GM12878 (cell line): ENCODE data around the gene PERCC1. TPM values are rescaled to one million over a fixed set of nuclear protein-coding genes. Genes with fewer than 3 reads are reported as not detected.

Experiments
- ATAC-seq: fragments of 200-7000 bp; cut with Tn5 transposase; 3 replicates; pipeline ENCODE4 v1.9.1; 2020; ENCODE audit warnings: mild to moderate bottlenecking, moderate library complexity
- BruUV-seq: library from RNA; stranded (reverse); fragments of 400-500 nt; replicated peaks from 2 replicates; lab custom pipeline; 2021; lab: Mats Ljungman, UMichigan
- CTCF ChIA-PET: fragments of 300-600 bp; sonication (Branson Sonifier 250); formaldehyde crosslinking; extraction: SDS; loops from one replicate; lab custom pipeline; 2021; ENCODE audit warnings: inconsistent platforms; lab: Yijun Ruan, JAX
- POLR2A ChIA-PET: fragments of 350-600 bp; formaldehyde crosslinking; extraction: SDS; loops from one replicate; lab custom pipeline; 2021; ENCODE audit warnings: inconsistent platforms; lab: Charles Lee
- RAD21 ChIA-PET: fragments of 300-600 bp; sonication (Branson Sonifier 250); formaldehyde crosslinking; loops from one replicate; lab custom pipeline; 2023; ENCODE audit warnings: antibody characterized with exemption; ENCODE audit not compliant: unreplicated experiment; lab: Charles Lee
- SMC1A ChIA-PET: fragments of 300-600 bp; sonication (Branson Sonifier 250); formaldehyde crosslinking; loops from one replicate; lab custom pipeline; 2023; ENCODE audit not compliant: unreplicated experiment, uncharacterized antibody; lab: Charles Lee
- DNase-seq: peaks from one replicate; pipeline ENCODE4 v3.0.0-alpha.2; 2011; ENCODE audit warnings: low read depth, low spot score
- FAIRE-seq: peaks from 3 replicates; lab custom pipeline; 2011; peaks lifted over from hg19 to GRCh38; lab: Jason Lieb, UNC
- H2AFZ ChIP-seq: 2 replicates; pipeline ENCODE4 v1.6.0; 2011; ENCODE audit warnings: low read depth, low read length, control low read depth; ENCODE audit not compliant: control insufficient read depth
- H3K27ac ChIP-seq: 2 replicates; pipeline ENCODE4 v1.5.1; 2011; ENCODE audit warnings: control low read depth; ENCODE audit not compliant: control insufficient read depth, insufficient read depth
- H3K27me3 ChIP-seq, 2 experiments: replicated peaks in 1 of 2; 2 replicates each; pipeline versions ENCODE4 v1.6.0 to v1.6.1; 2011; ENCODE audit warnings: low read length in 1 of 2; ENCODE audit not compliant: control insufficient read depth in 2 of 2, insufficient read depth in 2 of 2
- H3K36me3 ChIP-seq, 2 experiments: 2 replicates each; pipeline ENCODE4 v1.5.1; 2011; ENCODE audit warnings: low read length in 1 of 2; ENCODE audit not compliant: control insufficient read depth in 2 of 2, insufficient read depth in 2 of 2
- H3K4me1 ChIP-seq: 2 replicates; pipeline ENCODE4 v1.6.1; 2011; ENCODE audit warnings: mild to moderate bottlenecking, low read length, moderate library complexity, mixed read lengths; ENCODE audit not compliant: control insufficient read depth, insufficient read depth
- H3K4me2 ChIP-seq: 2 replicates; pipeline ENCODE4 v1.6.0; 2011; ENCODE audit warnings: control low read depth; ENCODE audit not compliant: control insufficient read depth, insufficient read depth
- H3K4me3 ChIP-seq: fragments of 200-600 bp; sonication (generic); 2 replicates; pipeline ENCODE4 v1.5.1; 2016
- H3K79me2 ChIP-seq: 2 replicates; pipeline ENCODE4 v1.6.0; 2011; ENCODE audit warnings: low read length; ENCODE audit not compliant: control insufficient read depth, insufficient read depth
- H3K9ac ChIP-seq: 2 replicates; pipeline ENCODE4 v1.8.0; 2011; ENCODE audit warnings: low read length, control low read depth, mixed read lengths; ENCODE audit not compliant: control insufficient read depth, insufficient read depth
- H3K9me3 ChIP-seq: replicated peaks from 3 replicates; pipeline ENCODE4 v1.5.1; 2011; ENCODE audit warnings: mild to moderate bottlenecking, low read length; ENCODE audit not compliant: control insufficient read depth, insufficient read depth
- H4K20me1 ChIP-seq: 2 replicates; pipeline ENCODE4 v1.6.0; 2011; ENCODE audit not compliant: control insufficient read depth, insufficient read depth
- ATF7 ChIP-seq: fragments of 450-650 bp; IDR thresholded peaks from 2 replicates; pipeline ENCODE4 v1.6.1; 2016; ENCODE audit warnings: low read depth, mild to moderate bottlenecking
- BCL3 ChIP-seq: IDR thresholded peaks from 2 replicates; pipeline ENCODE4 v1.6.1; 2011; ENCODE audit warnings: borderline replicate concordance, low read depth, mild to moderate bottlenecking, moderate library complexity, low read length; ENCODE audit not compliant: insufficient read depth, poor library complexity, severe bottlenecking
- CBFB ChIP-seq: IDR thresholded peaks from 2 replicates; pipeline ENCODE4 v1.6.1; 2016; ENCODE audit warnings: antibody characterized with exemption, low read depth
- E4F1 ChIP-seq: fragments of 450-650 bp; IDR thresholded peaks from 2 replicates; pipeline ENCODE4 v1.6.1; 2018; ENCODE audit warnings: borderline replicate concordance, mild to moderate bottlenecking; ENCODE audit not compliant: partially characterized antibody
- EED ChIP-seq: sonication (generic); IDR thresholded peaks from 2 replicates; pipeline ENCODE4 v1.6.1; 2016; ENCODE audit warnings: antibody characterized with exemption, low read depth
- FOXM1 ChIP-seq: IDR thresholded peaks from 2 replicates; pipeline ENCODE4 v1.6.1; 2012; ENCODE audit warnings: low read depth, mild to moderate bottlenecking, inconsistent platforms, low read length, moderate library complexity
- GATAD2B ChIP-seq: fragments of 450-650 bp; conservative IDR thresholded peaks from 2 replicates; pipeline ENCODE4 v1.6.1; 2017; ENCODE audit warnings: low read depth, mild to moderate bottlenecking, moderate library complexity
- MEF2A ChIP-seq: IDR thresholded peaks from 2 replicates; pipeline ENCODE4 v1.6.1; 2011; ENCODE audit warnings: low read depth, mild to moderate bottlenecking, low read length, moderate library complexity; ENCODE audit not compliant: insufficient read depth
- MTA3 ChIP-seq: IDR thresholded peaks from 2 replicates; pipeline ENCODE4 v1.6.1; 2012; ENCODE audit warnings: low read length, inconsistent platforms, borderline replicate concordance
- MXI1 ChIP-seq: fragments of 150-350 bp; IDR thresholded peaks from 2 replicates; pipeline ENCODE4 v1.6.1; 2011; ENCODE audit warnings: low read depth, mild to moderate bottlenecking, inconsistent platforms, low read length, improper control_type of control experiment
- PAX5 ChIP-seq: IDR thresholded peaks from 2 replicates; pipeline ENCODE4 v1.6.1; 2011; ENCODE audit warnings: low read depth, low read length, borderline replicate concordance
- RFX5 ChIP-seq: IDR thresholded peaks from 2 replicates; pipeline ENCODE4 v1.6.1; 2011; ENCODE audit warnings: low read depth, low read length, improper control_type of control experiment
- SREBF1 ChIP-seq: IDR thresholded peaks from 2 replicates; pipeline ENCODE4 v1.6.1; 2012; ENCODE audit warnings: mild to moderate bottlenecking, low read length
- TAF1 ChIP-seq: IDR thresholded peaks from 2 replicates; pipeline ENCODE4 v1.6.1; 2011; ENCODE audit warnings: mild to moderate bottlenecking, low read depth, low read length, borderline replicate concordance
- WGBS: methylation state at CpG from one replicate; pipeline ENCODE4 v1.1.6; 2016; ENCODE audit warnings: low lambda C conversion rate; ENCODE audit not compliant: insufficient replicate concordance, insufficient coverage; ENCODE audit errors: missing lambda C conversion rate; 5-methylcytosine and 5-hydroxymethylcytosine counted together
- in situ Hi-C: fragments of 300-500 bp; cut with MboI; formaldehyde crosslinking; loops from 9 replicates; pipeline ENCODE4 v1.14.3; 2018; ENCODE audit warnings: mixed read lengths
- intact Hi-C: fragments of 100-400 bp; cut with micrococcal nuclease; formaldehyde crosslinking; loops from one replicate; pipeline ENCODE4 v1.14.2; 2022; ENCODE audit not compliant: unreplicated experiment
- polyA plus RNA-seq, 11 experiments: library from polyadenylated mRNA; depleted of rRNA in 4 of 11; unstranded in 6 of 11; stranded (reverse) in 5 of 11; fragments of >200 nt; fragmentation: Nextera tagmentation in 4 of 11; fragmentation: Illumina TruSeq in 1 of 11; extraction: Ambion mirVana in 4 of 11; extraction: Trizol in 1 of 11; gene quantifications; 1 replicate in 1 of 11; 2 replicates in 10 of 11; pipeline versions ENCODE4 v1.2.1 to v1.2.3, GENCODE V29; 2011 to 2016; ENCODE audit warnings: inconsistent platforms in 2 of 11, missing spikeins in 2 of 11, low read depth in 1 of 11
- total RNA-seq, 4 experiments: library from RNA; depleted of rRNA in 3 of 4; stranded (reverse); fragments of >200 nt in 3 of 4; fragmentation: Illumina TruSeq in 1 of 4; extraction: Trizol in 1 of 4; gene quantifications; 2 replicates each; pipeline versions ENCODE4 v1.2.1 to v1.2.3, GENCODE V29; 2013 to 2021
- TF ChIP-seq, protein P1 (sequence below): fragments of 450-650 bp; IDR thresholded peaks from 2 replicates; pipeline ENCODE4 v1.6.1; 2017; ENCODE audit warnings: mild to moderate bottlenecking, moderate library complexity

Gene PERCC1
- total and polyA plus RNA-seq, 10 of the 15 experiments (the other 5 are each of a cell fraction or from before 2014, with no cell fraction given) = not detected

GRCh38 chr16:1412847-1413246 is 18.0 kb upstream of the PERCC1 start:
- BruUV-seq = no TSS peak
- Histone ChIP-seq H4K20me1 (peaks cover under 1% of the 10 kb centered on the region; the same call in 1 of the 2 replicates), H3K4me2 (no peak overlapping the region), H3K79me2 (peaks cover 5% of the 10 kb centered on the region), H3K27ac (no peak overlapping the region), H3K36me3 (no peaks in the 10 kb centered on the region), H3K9ac (no peak overlapping the region), H2AFZ (no peak overlapping the region), H3K9me3 (no peaks in the 10 kb centered on the region), H3K27me3 (no peaks in the 10 kb centered on the region), H3K4me3 (no peak overlapping the region), H3K4me1 (peaks cover 3% of the 10 kb centered on the region)
- 44% methylated on average over 1 of the region's 2 CpGs for WGBS
- in situ Hi-C loops = no loop called here
- RAD21 ChIA-PET = interaction anchor here (0.6 to 0.8 kb wide), 2 partner anchors 14 to 49 kb away, joined by 3 to 5 read pairs; no protein-coding TSS in a partner anchor
- SMC1A ChIA-PET = no interaction called here
- ATAC-seq (no peak), FAIRE-seq (no peak), DNase-seq (no peak)
- CTCF ChIA-PET = interaction anchor here (0.9 to 1.8 kb wide), 4 partner anchors 33 to 108 kb away, joined by 3 to 11 read pairs (median 4); no protein-coding TSS in a partner anchor
- POLR2A ChIA-PET = interaction anchor here (0.6 to 1.1 kb wide), 2 partner anchors 9 to 204 kb away, joined by 3 to 10 read pairs; no protein-coding TSS in a partner anchor
- intact Hi-C loops = no loop called here
- TF ChIP-seq E4F1 (no peak), PAX5 (no peak), ATF7 (no peak), RFX5 (no peak), SREBF1 (no peak), GATAD2B (no peak), MTA3 (no peak), BCL3 (no peak), MEF2A (no peak), EED (no peak), MXI1 (no peak), CBFB (no peak), FOXM1 (no peak), TAF1 (no peak)
- TF ChIP-seq, protein P1, sequence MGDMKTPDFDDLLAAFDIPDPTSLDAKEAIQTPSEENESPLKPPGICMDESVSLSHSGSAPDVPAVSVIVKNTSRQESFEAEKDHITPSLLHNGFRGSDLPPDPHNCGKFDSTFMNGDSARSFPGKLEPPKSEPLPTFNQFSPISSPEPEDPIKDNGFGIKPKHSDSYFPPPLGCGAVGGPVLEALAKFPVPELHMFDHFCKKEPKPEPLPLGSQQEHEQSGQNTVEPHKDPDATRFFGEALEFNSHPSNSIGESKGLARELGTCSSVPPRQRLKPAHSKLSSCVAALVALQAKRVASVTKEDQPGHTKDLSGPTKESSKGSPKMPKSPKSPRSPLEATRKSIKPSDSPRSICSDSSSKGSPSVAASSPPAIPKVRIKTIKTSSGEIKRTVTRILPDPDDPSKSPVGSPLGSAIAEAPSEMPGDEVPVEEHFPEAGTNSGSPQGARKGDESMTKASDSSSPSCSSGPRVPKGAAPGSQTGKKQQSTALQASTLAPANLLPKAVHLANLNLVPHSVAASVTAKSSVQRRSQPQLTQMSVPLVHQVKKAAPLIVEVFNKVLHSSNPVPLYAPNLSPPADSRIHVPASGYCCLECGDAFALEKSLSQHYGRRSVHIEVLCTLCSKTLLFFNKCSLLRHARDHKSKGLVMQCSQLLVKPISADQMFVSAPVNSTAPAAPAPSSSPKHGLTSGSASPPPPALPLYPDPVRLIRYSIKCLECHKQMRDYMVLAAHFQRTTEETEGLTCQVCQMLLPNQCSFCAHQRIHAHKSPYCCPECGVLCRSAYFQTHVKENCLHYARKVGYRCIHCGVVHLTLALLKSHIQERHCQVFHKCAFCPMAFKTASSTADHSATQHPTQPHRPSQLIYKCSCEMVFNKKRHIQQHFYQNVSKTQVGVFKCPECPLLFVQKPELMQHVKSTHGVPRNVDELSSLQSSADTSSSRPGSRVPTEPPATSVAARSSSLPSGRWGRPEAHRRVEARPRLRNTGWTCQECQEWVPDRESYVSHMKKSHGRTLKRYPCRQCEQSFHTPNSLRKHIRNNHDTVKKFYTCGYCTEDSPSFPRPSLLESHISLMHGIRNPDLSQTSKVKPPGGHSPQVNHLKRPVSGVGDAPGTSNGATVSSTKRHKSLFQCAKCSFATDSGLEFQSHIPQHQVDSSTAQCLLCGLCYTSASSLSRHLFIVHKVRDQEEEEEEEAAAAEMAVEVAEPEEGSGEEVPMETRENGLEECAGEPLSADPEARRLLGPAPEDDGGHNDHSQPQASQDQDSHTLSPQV = no peak
